Renal pelvis (tissue), 4 donors: ENCODE measurements around the gene RGS12. TPM values are rescaled to one million over a fixed set of nuclear protein-coding genes. Genes with fewer than 3 reads are reported as not detected.

Source experiments
- DNase-seq: peaks from one replicate; pipeline ENCODE4 v3.0.0-alpha.2; 2013
- polyA plus RNA-seq, 3 donors: library from polyadenylated mRNA; unstranded; fragments of 120-200 nt; gene quantifications; one replicate each; pipeline ENCODE4 v1.2.1, GENCODE V29; 2013; ENCODE audit not compliant: insufficient read length in 3 of 3

Gene RGS12
- polyA plus RNA-seq, 3 donors = 44.3 to 60.8 (median 50.4) TPM

GRCh38 chr4:3252831-3253641, 39.8 kb upstream of the RGS12 start:
- no peak for DNase-seq

- no peak for DNase-seq
These were observed 39.0 kb upstream of the RGS12 start for GRCh38 chr4:3253808-3254207.

- no peak for DNase-seq
These were observed 38.3 kb upstream of the RGS12 start for GRCh38 chr4:3254302-3255131.

GRCh38 chr4:3255611-3256186, 37.1 kb upstream of the RGS12 start:
- no peak for DNase-seq

- DNase-seq = no peak
These were observed 36.4 kb upstream of the RGS12 start for GRCh38 chr4:3256230-3257102.

GRCh38 chr4:3257103-3257555, 35.7 kb upstream of the RGS12 start:
- no peak for DNase-seq

- no peak for DNase-seq
These were observed 35.0 kb upstream of the RGS12 start for GRCh38 chr4:3257556-3258482.

- no peak for DNase-seq
These were observed 31.2 kb upstream of the RGS12 start for GRCh38 chr4:3261411-3262207.

- no peak for DNase-seq
These were observed 30.4 kb upstream of the RGS12 start for GRCh38 chr4:3262208-3263052.

- DNase-seq = no peak
These were observed 29.6 kb upstream of the RGS12 start for GRCh38 chr4:3263053-3263875.

- no peak for DNase-seq
These were observed 29.0 kb upstream of the RGS12 start for GRCh38 chr4:3263876-3264193.

- no peak for DNase-seq
These were observed 26.7 kb upstream of the RGS12 start for GRCh38 chr4:3266076-3266475.

GRCh38 chr4:3267576-3268394, 25.0 kb upstream of the RGS12 start:
- no peak for DNase-seq

GRCh38 chr4:3268395-3269104, 24.3 kb upstream of the RGS12 start:
- DNase-seq = no peak

GRCh38 chr4:3269105-3269927, 23.5 kb upstream of the RGS12 start:
- no peak for DNase-seq
